IMR-90 (cell line): ENCODE data around the gene NXPH3.

Experiments
- CEBPB ChIP-seq: IDR thresholded peaks from 2 replicates; pipeline ENCODE4 v1.6.1; 2012; ENCODE audit warnings: low read depth, low read length, improper control_type of control experiment
- NFE2L2 ChIP-seq: fragments of 150-350 bp; IDR thresholded peaks from 2 replicates; pipeline ENCODE4 v1.6.1; 2016; ENCODE audit warnings: low read depth, mild to moderate bottlenecking, low read length
- POLR2A ChIP-seq: IDR thresholded peaks from 2 replicates; pipeline ENCODE4 v1.6.1; 2012; ENCODE audit warnings: mild to moderate bottlenecking, low read depth, low read length
- RFX5 ChIP-seq: IDR thresholded peaks from 2 replicates; pipeline ENCODE4 v1.8.0; 2012; ENCODE audit warnings: low read depth, mild to moderate bottlenecking, low read length, moderate library complexity
- TF ChIP-seq, protein P1 (sequence below): conservative IDR thresholded peaks from 2 replicates; pipeline ENCODE4 v1.5.1; 2012; ENCODE audit warnings: mild to moderate bottlenecking, low read depth, low read length, improper control_type of control experiment
- TF ChIP-seq, protein P2 (sequence below): fragments of 150-350 bp; IDR thresholded peaks from 2 replicates; pipeline ENCODE4 v1.6.1; 2016; ENCODE audit warnings: low read depth, mild to moderate bottlenecking, low read length, moderate library complexity, borderline replicate concordance

DNA sequence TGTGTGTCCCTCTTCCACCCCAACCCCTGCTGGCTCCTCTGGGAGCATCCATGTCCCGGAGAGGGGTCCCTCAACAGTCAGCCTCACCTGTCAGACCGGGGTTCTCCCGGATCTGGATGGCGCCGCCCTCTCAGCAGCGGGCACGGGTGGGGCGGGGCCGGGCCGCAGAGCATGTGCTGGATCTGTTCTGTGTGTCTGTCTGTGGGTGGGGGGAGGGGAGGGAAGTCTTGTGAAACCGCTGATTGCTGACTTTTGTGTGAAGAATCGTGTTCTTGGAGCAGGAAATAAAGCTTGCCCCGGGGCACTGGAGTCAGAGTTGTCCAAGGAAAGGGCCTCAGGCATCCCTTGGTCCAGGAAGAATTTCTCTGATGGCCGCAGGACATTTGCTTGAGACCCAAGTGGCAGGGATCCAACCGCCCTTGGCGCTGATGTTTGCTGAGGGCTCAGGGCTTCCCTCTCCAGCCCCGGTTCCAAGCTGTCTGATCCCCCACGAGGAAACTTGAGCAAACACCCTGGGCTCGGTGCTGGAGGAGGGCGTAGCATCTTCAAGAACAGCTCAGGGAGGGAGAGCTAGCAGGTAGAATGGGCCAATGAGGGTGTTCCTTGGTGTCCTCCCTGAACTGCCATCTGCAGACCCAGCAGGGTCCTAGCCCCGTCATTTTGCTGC, 4.5 kb downstream of the NXPH3 start:
- TF ChIP-seq, protein P1, sequence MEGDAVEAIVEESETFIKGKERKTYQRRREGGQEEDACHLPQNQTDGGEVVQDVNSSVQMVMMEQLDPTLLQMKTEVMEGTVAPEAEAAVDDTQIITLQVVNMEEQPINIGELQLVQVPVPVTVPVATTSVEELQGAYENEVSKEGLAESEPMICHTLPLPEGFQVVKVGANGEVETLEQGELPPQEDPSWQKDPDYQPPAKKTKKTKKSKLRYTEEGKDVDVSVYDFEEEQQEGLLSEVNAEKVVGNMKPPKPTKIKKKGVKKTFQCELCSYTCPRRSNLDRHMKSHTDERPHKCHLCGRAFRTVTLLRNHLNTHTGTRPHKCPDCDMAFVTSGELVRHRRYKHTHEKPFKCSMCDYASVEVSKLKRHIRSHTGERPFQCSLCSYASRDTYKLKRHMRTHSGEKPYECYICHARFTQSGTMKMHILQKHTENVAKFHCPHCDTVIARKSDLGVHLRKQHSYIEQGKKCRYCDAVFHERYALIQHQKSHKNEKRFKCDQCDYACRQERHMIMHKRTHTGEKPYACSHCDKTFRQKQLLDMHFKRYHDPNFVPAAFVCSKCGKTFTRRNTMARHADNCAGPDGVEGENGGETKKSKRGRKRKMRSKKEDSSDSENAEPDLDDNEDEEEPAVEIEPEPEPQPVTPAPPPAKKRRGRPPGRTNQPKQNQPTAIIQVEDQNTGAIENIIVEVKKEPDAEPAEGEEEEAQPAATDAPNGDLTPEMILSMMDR, result no peak
- TF ChIP-seq RFX5, result no peak
- TF ChIP-seq POLR2A, result no peak
- no peak for TF ChIP-seq CEBPB
- TF ChIP-seq, protein P2, sequence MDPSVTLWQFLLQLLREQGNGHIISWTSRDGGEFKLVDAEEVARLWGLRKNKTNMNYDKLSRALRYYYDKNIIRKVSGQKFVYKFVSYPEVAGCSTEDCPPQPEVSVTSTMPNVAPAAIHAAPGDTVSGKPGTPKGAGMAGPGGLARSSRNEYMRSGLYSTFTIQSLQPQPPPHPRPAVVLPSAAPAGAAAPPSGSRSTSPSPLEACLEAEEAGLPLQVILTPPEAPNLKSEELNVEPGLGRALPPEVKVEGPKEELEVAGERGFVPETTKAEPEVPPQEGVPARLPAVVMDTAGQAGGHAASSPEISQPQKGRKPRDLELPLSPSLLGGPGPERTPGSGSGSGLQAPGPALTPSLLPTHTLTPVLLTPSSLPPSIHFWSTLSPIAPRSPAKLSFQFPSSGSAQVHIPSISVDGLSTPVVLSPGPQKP, result no peak
- TF ChIP-seq NFE2L2, result no peak
